Keratinocyte (primary cell): ENCODE measurements around the gene CWF19L2. TPM values are rescaled to one million over a fixed set of nuclear protein-coding genes. Genes with fewer than 3 reads are reported as not detected.

Experiments
- DNase-seq: peaks from one replicate; pipeline ENCODE4 v3.0.0-alpha.2; 2011; ENCODE audit warnings: low read depth, missing footprints, low spot score
- FAIRE-seq: peaks from 2 replicates; lab custom pipeline; 2011; peaks lifted over from hg19 to GRCh38; lab: Jason Lieb, UNC
- H2AFZ ChIP-seq: 2 replicates; pipeline ENCODE4 v1.6.0; 2012; ENCODE audit warnings: low read length, control low read depth, inconsistent platforms; ENCODE audit not compliant: control insufficient read depth
- H3K27ac ChIP-seq: 2 replicates; pipeline ENCODE4 v1.5.1; 2011; ENCODE audit warnings: low read length; ENCODE audit not compliant: control insufficient read depth, insufficient read depth
- H3K27me3 ChIP-seq: 3 replicates; pipeline ENCODE4 v1.6.0; 2011; ENCODE audit warnings: low read length; ENCODE audit not compliant: control insufficient read depth, insufficient read depth; ENCODE audit errors: extremely low read depth
- H3K36me3 ChIP-seq, 2 experiments: 2 replicates in 1 of 2; 3 replicates in 1 of 2; pipeline ENCODE4 v1.5.1; 2011; ENCODE audit warnings: low read length in 2 of 2, mild to moderate bottlenecking in 1 of 2; ENCODE audit not compliant: control insufficient read depth in 2 of 2, insufficient read depth in 2 of 2; ENCODE audit errors: extremely low read depth in 1 of 2
- H3K4me1 ChIP-seq: 3 replicates; pipeline ENCODE4 v1.5.1; 2011; ENCODE audit warnings: low read length; ENCODE audit not compliant: control insufficient read depth, insufficient read depth; ENCODE audit errors: extremely low read depth
- H3K4me2 ChIP-seq: 3 replicates; pipeline ENCODE4 v1.6.0; 2011; ENCODE audit warnings: low read depth, low read length; ENCODE audit not compliant: control insufficient read depth, insufficient read depth; ENCODE audit errors: extremely low read depth
- H3K4me3 ChIP-seq, 3 experiments: fragments of 200-600 bp in 1 of 3; sonication (generic) in 1 of 3; 2 replicates in 2 of 3; 3 replicates in 1 of 3; pipeline ENCODE4 v1.5.1; 2011 to 2016; ENCODE audit warnings: low read length in 3 of 3, mild to moderate bottlenecking in 3 of 3, control low read depth in 2 of 3, inconsistent platforms in 1 of 3, low read depth in 1 of 3, mixed read lengths in 1 of 3, mixed run types in 1 of 3, moderate library complexity in 1 of 3; ENCODE audit not compliant: control insufficient read depth in 2 of 3, insufficient read depth in 2 of 3; ENCODE audit errors: extremely low read depth in 1 of 3
- H3K79me2 ChIP-seq: 2 replicates; pipeline ENCODE4 v1.6.0; 2012; ENCODE audit warnings: low read length; ENCODE audit not compliant: control insufficient read depth, insufficient read depth
- H3K9ac ChIP-seq: 3 replicates; pipeline ENCODE4 v1.6.0; 2011; ENCODE audit warnings: low read length; ENCODE audit not compliant: control insufficient read depth, insufficient read depth; ENCODE audit errors: extremely low read depth
- H3K9me1 ChIP-seq: 3 replicates; pipeline ENCODE4 v1.6.0; 2011; ENCODE audit warnings: low read length; ENCODE audit not compliant: control insufficient read depth, insufficient read depth; ENCODE audit errors: extremely low read depth
- H3K9me3 ChIP-seq: 2 replicates; pipeline ENCODE4 v1.5.1; 2012; ENCODE audit warnings: low read depth, low read length; ENCODE audit not compliant: control insufficient read depth
- H4K20me1 ChIP-seq: 3 replicates; pipeline ENCODE4 v1.6.0; 2011; ENCODE audit warnings: low read length; ENCODE audit not compliant: control insufficient read depth, insufficient read depth; ENCODE audit errors: extremely low read depth
- CTCF ChIP-seq, 3 experiments: IDR thresholded peaks in 1 of 3; conservative IDR thresholded peaks in 1 of 3; optimal IDR thresholded peaks in 1 of 3; 2 replicates in 2 of 3; 3 replicates in 1 of 3; pipeline versions ENCODE3 to v1.5.1; 2011; ENCODE audit warnings: low read length in 3 of 3, mild to moderate bottlenecking in 3 of 3, moderate library complexity in 2 of 3, control low read depth in 1 of 3, inconsistent platforms in 1 of 3; ENCODE audit not compliant: insufficient read depth in 2 of 3; ENCODE audit errors: extremely low read depth in 1 of 3
- EZH2 ChIP-seq: IDR thresholded peaks from one replicate; pipeline ENCODE4 v1.6.1; 2012; ENCODE audit warnings: inconsistent platforms, mild to moderate bottlenecking, low read length, moderate library complexity
- dilution Hi-C: fragments of 300-500 bp; cut with MboI; formaldehyde crosslinking; loops from one replicate; pipeline ENCODE4 v1.7.0; 2020; ENCODE audit warnings: low sequenced_read_pairs; ENCODE audit not compliant: extremely low pct_ligation_motif_present
- polyA plus RNA-seq, 5 experiments: library from polyadenylated mRNA; depleted of rRNA in 3 of 5; stranded (reverse) in 3 of 5; stranded (forward) in 1 of 5; unstranded in 1 of 5; fragments of >200 nt; gene quantifications; 1 replicate in 1 of 5; 2 replicates in 3 of 5; 3 replicates in 1 of 5; pipeline versions ENCODE4 v1.2.1 to v1.2.3, GENCODE V29; 2011 to 2012; ENCODE audit warnings: missing spikeins in 2 of 5, low read depth in 1 of 5, low replicate concordance in 1 of 5

The CWF19L2 gene
- polyA plus RNA-seq, 1 donor (not counting 4 experiments of a cell fraction or from before 2014, with no cell fraction given), result 6.2 TPM

DNA sequence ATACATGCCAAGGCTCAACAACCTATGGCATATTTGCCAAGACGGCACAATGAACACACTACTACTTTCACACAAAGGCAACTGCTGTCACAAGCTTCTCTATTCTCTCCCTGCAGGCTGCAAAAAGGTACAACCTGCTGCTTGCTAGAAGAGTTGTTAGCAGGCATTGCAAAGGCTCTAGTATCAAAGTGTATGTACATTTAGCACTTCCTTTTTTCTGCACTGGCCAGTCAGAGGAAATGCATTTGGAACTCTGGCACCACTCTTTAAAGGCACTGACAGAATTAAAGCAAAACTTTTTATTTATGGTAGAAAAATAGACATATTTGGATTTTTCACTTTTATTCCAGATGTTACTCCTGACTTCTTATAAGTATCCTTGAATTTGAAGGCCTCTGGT, 125.9 kb downstream of the CWF19L2 start:
- Histone ChIP-seq H3K4me2 (no peak overlapping the region), H2AFZ (no peak overlapping the region), H3K9ac (no peak overlapping the region), H3K36me3 (peaks cover 2 to 3% of the 10 kb centered on the region in 2 experiments), H3K9me1 (no peaks in the 10 kb centered on the region), H3K79me2 (no peaks in the 10 kb centered on the region), H3K27ac (no peak overlapping the region), H3K9me3 (no peaks in the 10 kb centered on the region), H3K4me1 (no peaks in the 10 kb centered on the region), H3K4me3 (no peak overlapping the region), H4K20me1 (no peaks in the 10 kb centered on the region), H3K27me3 (no peaks in the 10 kb centered on the region)
- TF ChIP-seq EZH2 (no peak), CTCF (optimal IDR thresholded peaks at IDR 0.05 in 1 of 3, IDR thresholded peaks at IDR 0.05 in 1 of 3, conservative IDR thresholded peaks at IDR 0.05 in 1 of 3; ENCODE audit: extremely low read depth in 1 of 3, insufficient read depth in 2 of 3, low read length in 3 of 3) (no peak)
- DNase-seq (no peak), FAIRE-seq (no peak)
- dilution Hi-C loops, result no loop called here

- no peaks in the 10 kb centered on the region for H4K20me1 ChIP-seq
- dilution Hi-C loops, result no loop called here
- H3K9me3 ChIP-seq, result no peaks in the 10 kb centered on the region
- no peak for FAIRE-seq
- no peaks in the 10 kb centered on the region for H3K9me1 ChIP-seq
- H3K27ac ChIP-seq, result no peak overlapping the region
- TF ChIP-seq EZH2 (no peak), CTCF (optimal IDR thresholded peaks at IDR 0.05 in 1 of 3, IDR thresholded peaks at IDR 0.05 in 1 of 3, conservative IDR thresholded peaks at IDR 0.05 in 1 of 3; ENCODE audit: extremely low read depth in 1 of 3, insufficient read depth in 2 of 3, low read length in 3 of 3) (no peak)
- no peak overlapping the region for H2AFZ ChIP-seq
- no peak for DNase-seq
- H3K27me3 ChIP-seq, result no peaks in the 10 kb centered on the region
- no peak overlapping the region for H3K4me2 ChIP-seq
- peaks cover 3 to 4% of the 10 kb centered on the region in 2 experiments for H3K36me3 ChIP-seq
- no peaks in the 10 kb centered on the region for H3K79me2 ChIP-seq
- no peaks in the 10 kb centered on the region for H3K4me1 ChIP-seq
- no peak overlapping the region for H3K4me3 ChIP-seq
- H3K9ac ChIP-seq, result no peak overlapping the region
Measured at GRCh38 chr11:107329164-107329563, 128.5 kb downstream of the CWF19L2 start.
